Articular chondrocyte of knee joint (primary cell): ENCODE results near the gene URB2. TPM values are rescaled to one million over a fixed set of nuclear protein-coding genes. Genes with fewer than 3 reads are reported as not detected.

ENCODE experiments used
- total RNA-seq: library from RNA; depleted of rRNA; stranded (reverse); fragments of >200 nt; gene quantifications from 2 replicates; pipeline ENCODE4 v1.2.3, GENCODE V29; 2012

Gene URB2
- total RNA-seq: 7.3 and 8.5 TPM in 2 replicates

GRCh38 chr1:229625915-229626831 lies at the start of gene URB2, which contains the start of gene TAF5L:
URB2 (plus strand) TSS chr1:229626247; CDS start chr1:229627634, 1,387 bp downstream.
TAF5L (minus strand) TSS chr1:229626122; CDS start chr1:229614482, 11,640 bp downstream.

Other genes with a start within 250 kb of the URB2 start
- 0.13 TPM in 1 of 2 replicates, not detected in the other for gene ACTA1, start 192.2 kb upstream of the URB2 start, total RNA-seq
- 37.6 and 38.0 TPM in 2 replicates for gene NUP133, start 117.9 kb upstream of the URB2 start, total RNA-seq
- gene ABCB10, start 67.5 kb upstream of the URB2 start, total RNA-seq: 16.3 and 16.4 TPM in 2 replicates
- 14.1 and 15.6 TPM in 2 replicates for gene TAF5L, start 125 bp upstream of the URB2 start, total RNA-seq